Measurements from ENCODE around the gene HEATR5B.

DNA sequence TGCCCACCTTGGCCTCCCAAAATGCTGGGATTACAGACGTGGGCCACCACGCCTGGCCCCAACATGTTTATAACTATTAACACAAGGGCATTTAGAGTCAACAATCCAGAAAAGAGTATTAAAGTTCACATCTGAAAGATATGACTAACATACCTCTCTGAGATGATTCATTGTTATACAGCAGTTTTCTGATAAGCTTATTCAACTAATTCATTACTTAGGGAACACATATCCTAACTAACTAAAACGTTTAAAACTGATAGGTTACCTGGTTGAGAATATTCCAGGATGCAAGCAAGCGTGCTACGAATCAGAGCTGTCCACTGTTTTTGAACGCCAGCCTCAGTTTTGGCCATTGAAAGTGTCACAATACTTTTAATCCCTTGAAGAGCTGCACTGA, 83.9 kb downstream of the HEATR5B start:
- TF ChIP-seq, protein P1, sequence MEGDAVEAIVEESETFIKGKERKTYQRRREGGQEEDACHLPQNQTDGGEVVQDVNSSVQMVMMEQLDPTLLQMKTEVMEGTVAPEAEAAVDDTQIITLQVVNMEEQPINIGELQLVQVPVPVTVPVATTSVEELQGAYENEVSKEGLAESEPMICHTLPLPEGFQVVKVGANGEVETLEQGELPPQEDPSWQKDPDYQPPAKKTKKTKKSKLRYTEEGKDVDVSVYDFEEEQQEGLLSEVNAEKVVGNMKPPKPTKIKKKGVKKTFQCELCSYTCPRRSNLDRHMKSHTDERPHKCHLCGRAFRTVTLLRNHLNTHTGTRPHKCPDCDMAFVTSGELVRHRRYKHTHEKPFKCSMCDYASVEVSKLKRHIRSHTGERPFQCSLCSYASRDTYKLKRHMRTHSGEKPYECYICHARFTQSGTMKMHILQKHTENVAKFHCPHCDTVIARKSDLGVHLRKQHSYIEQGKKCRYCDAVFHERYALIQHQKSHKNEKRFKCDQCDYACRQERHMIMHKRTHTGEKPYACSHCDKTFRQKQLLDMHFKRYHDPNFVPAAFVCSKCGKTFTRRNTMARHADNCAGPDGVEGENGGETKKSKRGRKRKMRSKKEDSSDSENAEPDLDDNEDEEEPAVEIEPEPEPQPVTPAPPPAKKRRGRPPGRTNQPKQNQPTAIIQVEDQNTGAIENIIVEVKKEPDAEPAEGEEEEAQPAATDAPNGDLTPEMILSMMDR (conservative IDR thresholded peaks at IDR 0.05; ENCODE audit: low read depth, low read length) = no peak
- TF ChIP-seq NFE2L2 (IDR thresholded peaks at IDR 0.05; ENCODE audit: low read depth, low read length) = no peak
- TF ChIP-seq POLR2A (IDR thresholded peaks at IDR 0.05; ENCODE audit: low read depth, low read length) = no peak
- no peak for TF ChIP-seq BHLHE40 (IDR thresholded peaks at IDR 0.05; ENCODE audit: low read depth, low read length)
- TF ChIP-seq ELK1 (IDR thresholded peaks at IDR 0.05; ENCODE audit: borderline replicate concordance, low read depth, low read length) = no peak
- no peak for TF ChIP-seq RFX5 (IDR thresholded peaks at IDR 0.05; ENCODE audit: low read depth, low read length)
- no peak for TF ChIP-seq SMC3 (IDR thresholded peaks at IDR 0.05; ENCODE audit: low read depth, low read length)
- no peak for TF ChIP-seq MXI1 (IDR thresholded peaks at IDR 0.05; ENCODE audit: borderline replicate concordance, low read depth, low read length)
- TF ChIP-seq RAD21 (IDR thresholded peaks at IDR 0.05; ENCODE audit: low read length) = no peak
- TF ChIP-seq RCOR1 (IDR thresholded peaks at IDR 0.05; ENCODE audit: insufficient replicate concordance, low read length) = no peak
- no peak for TF ChIP-seq FOS (IDR thresholded peaks at IDR 0.05; ENCODE audit: low read depth, low read length)
- no peak for TF ChIP-seq USF2 (IDR thresholded peaks at IDR 0.05; ENCODE audit: low read depth, low read length)
